HepG2 (cell line): Measurements from ENCODE around the gene ZNF544. TPM values are rescaled to one million over a fixed set of nuclear protein-coding genes. Genes with fewer than 3 reads are reported as not detected.

Experiments used
- ATAC-seq: fragments of 200-7000 bp; cut with Tn5 transposase; 3 replicates; pipeline ENCODE4 v1.9.1; 2020; ENCODE audit warnings: mild to moderate bottlenecking, moderate library complexity
- BruUV-seq: library from RNA; stranded (reverse); fragments of 400-500 nt; replicated peaks from 2 replicates; lab custom pipeline; 2021; lab: Mats Ljungman, UMichigan
- CTCF ChIA-PET: fragments of 300-600 bp; formaldehyde crosslinking; extraction: SDS; loops from one replicate; lab custom pipeline; 2021; ENCODE audit warnings: low total read pairs, inconsistent platforms, low intra/inter-chr PET ratio; lab: Yijun Ruan, JAX
- POLR2A ChIA-PET: fragments of 350-600 bp; sonication (Branson Sonifier 250); formaldehyde crosslinking; loops from one replicate; lab custom pipeline; 2020; ENCODE audit warnings: antibody characterized with exemption, inconsistent platforms; lab: Yijun Ruan, JAX
- DNase-seq: peaks from one replicate; pipeline ENCODE4 v3.0.0-alpha.2; 2015; ENCODE audit warnings: low spot score
- FAIRE-seq: peaks from 3 replicates; lab custom pipeline; 2011; peaks lifted over from hg19 to GRCh38; lab: Jason Lieb, UNC
- H2AFZ ChIP-seq: one replicate; pipeline ENCODE4 v1.6.1; 2011; ENCODE audit warnings: low read length, inconsistent platforms
- H3K27ac ChIP-seq: fragments of 300-600 bp; 3 replicates; pipeline ENCODE4 v1.8.0; 2011; ENCODE audit warnings: mixed run types, mild to moderate bottlenecking, mixed read lengths, low read length, inconsistent platforms; ENCODE audit not compliant: insufficient read depth; ENCODE audit errors: extremely low read length
- H3K27me3 ChIP-seq, 2 experiments: fragments of 200-600 bp in 1 of 2; 2 replicates in 1 of 2; 3 replicates in 1 of 2; pipeline versions ENCODE4 v1.6.0 to v1.8.0; 2011; ENCODE audit warnings: low read length in 2 of 2, mild to moderate bottlenecking in 2 of 2, moderate library complexity in 2 of 2, inconsistent platforms in 1 of 2; ENCODE audit not compliant: insufficient read depth in 2 of 2, control insufficient read depth in 1 of 2
- H3K36me3 ChIP-seq, 2 experiments: fragments of 200-600 bp in 1 of 2; replicated peaks in 1 of 2; 2 replicates in 1 of 2; 3 replicates in 1 of 2; pipeline versions ENCODE4 v1.5.1 to v1.8.0; 2011; ENCODE audit warnings: low read length in 2 of 2, inconsistent platforms in 1 of 2; ENCODE audit not compliant: insufficient read depth in 2 of 2, control insufficient read depth in 1 of 2
- H3K4me1 ChIP-seq: 2 replicates; pipeline ENCODE4 v1.5.1; 2012; ENCODE audit warnings: low read length, inconsistent platforms; ENCODE audit not compliant: insufficient read depth
- H3K4me2 ChIP-seq: 2 replicates; pipeline ENCODE4 v1.6.0; 2011; ENCODE audit warnings: low read depth, low read length, inconsistent platforms
- H3K4me3 ChIP-seq, 3 experiments: fragments of 200-600 bp in 1 of 3; sonication (generic), shearing (Covaris generic) in 1 of 3; replicated peaks in 1 of 3; 2 replicates each; pipeline ENCODE4 v1.5.1; 2011 to 2016; ENCODE audit warnings: low read length in 3 of 3, inconsistent platforms in 2 of 3, low read depth in 2 of 3, mild to moderate bottlenecking in 2 of 3, control low read depth in 1 of 3, mixed read lengths in 1 of 3; ENCODE audit not compliant: insufficient read depth in 1 of 3
- H3K79me2 ChIP-seq: one replicate; pipeline ENCODE4 v1.6.1; 2011; ENCODE audit warnings: low read length, inconsistent platforms; ENCODE audit not compliant: insufficient read depth
- H3K9ac ChIP-seq: 2 replicates; pipeline ENCODE4 v1.6.0; 2011; ENCODE audit warnings: mild to moderate bottlenecking, low read depth, low read length, inconsistent platforms; ENCODE audit not compliant: insufficient read depth
- H3K9me3 ChIP-seq: 2 replicates; pipeline ENCODE4 v1.5.1; 2012; ENCODE audit warnings: mild to moderate bottlenecking, low read length
- H4K20me1 ChIP-seq: 2 replicates; pipeline ENCODE4 v1.6.0; 2011; ENCODE audit warnings: inconsistent platforms, mild to moderate bottlenecking, low read length, moderate library complexity; ENCODE audit not compliant: insufficient read depth
- AHR ChIP-seq: IDR thresholded peaks from 2 replicates; pipeline ENCODE4 v1.6.1; 2018; ENCODE audit warnings: missing genetic modification reagents, missing compliant biosample characterization
- KAT2B ChIP-seq: fragments of 150-350 bp; IDR thresholded peaks from 2 replicates; pipeline ENCODE4 v1.6.1; 2014; ENCODE audit warnings: low read depth, low read length, borderline replicate concordance
- TBL1XR1 ChIP-seq: fragments of 150-350 bp; IDR thresholded peaks from 2 replicates; pipeline ENCODE4 v1.6.1; 2014; ENCODE audit warnings: borderline replicate concordance, low read length; ENCODE audit not compliant: partially characterized antibody
- TBP ChIP-seq: sonication (generic); formaldehyde crosslinking; IDR thresholded peaks from 2 replicates; pipeline ENCODE4 v1.5.0; 2020; ENCODE audit warnings: missing genetic modification reagents
- U2AF1 ChIP-seq: fragments of 200-400 bp; formaldehyde crosslinking; optimal IDR thresholded peaks from 2 replicates; pipeline ENCODE3; 2017; ENCODE audit warnings: mild to moderate bottlenecking, low read depth, low read length
- ZBTB1 ChIP-seq: sonication (generic); formaldehyde crosslinking; IDR thresholded peaks from 2 replicates; pipeline ENCODE4 v1.4.0; 2020; ENCODE audit warnings: missing genetic modification reagents, borderline replicate concordance
- ZNF747 ChIP-seq: sonication (generic); formaldehyde crosslinking; IDR thresholded peaks from 2 replicates; pipeline ENCODE4 v1.8.1; 2023; ENCODE audit warnings: missing genetic modification reagents, mild to moderate bottlenecking, borderline replicate concordance
- ZNF790 ChIP-seq: sonication (generic); formaldehyde crosslinking; IDR thresholded peaks from 2 replicates; pipeline ENCODE4 v1.8.0; 2022; ENCODE audit warnings: missing genetic modification reagents, mild to moderate bottlenecking, borderline replicate concordance
- whole genome bisulfite sequencing: methylation state at CpG from one replicate; pipeline ENCODE4 v1.1.6; 2017; ENCODE audit warnings: low lambda C conversion rate; 5-methylcytosine and 5-hydroxymethylcytosine counted together
- in situ Hi-C: cut with HindIII; loops from 2 replicates; pipeline ENCODE4 v1.10.0; 2017; ENCODE audit warnings: low pct_unique_long_range_greater_than_20kb; ENCODE audit not compliant: extremely low pct_ligation_motif_present
- intact Hi-C: fragments of 100-400 bp; cut with micrococcal nuclease; formaldehyde crosslinking; loops from one replicate; pipeline ENCODE4 v1.10.0; 2022; ENCODE audit not compliant: unreplicated experiment
- polyA plus RNA-seq, 8 experiments: library from polyadenylated mRNA; depleted of rRNA in 3 of 8; stranded (reverse) in 7 of 8; unstranded in 1 of 8; fragments of >200 nt; fragmentation: Illumina TruSeq in 4 of 8; extraction: Trizol in 4 of 8; gene quantifications; 2 replicates each; pipeline versions ENCODE4 v1.2.1 to v1.2.3, GENCODE V29; 2011 to 2016; ENCODE audit warnings: low read depth in 4 of 8, missing spikeins in 1 of 8, mixed read lengths in 1 of 8; ENCODE audit not compliant: insufficient read depth in 1 of 8
- total RNA-seq, 5 experiments: library from RNA; depleted of rRNA; stranded (reverse); fragments of >200 nt; fragmentation: Illumina TruSeq; extraction: Trizol; gene quantifications; 2 replicates each; pipeline ENCODE4 v1.2.3, GENCODE V29; 2016; ENCODE audit warnings: low read depth in 1 of 5
- TF ChIP-seq, protein P1 (sequence below): sonication (generic); formaldehyde crosslinking; IDR thresholded peaks from 2 replicates; pipeline ENCODE4 v1.9.0; 2021; ENCODE audit warnings: mild to moderate bottlenecking, missing genetic modification reagents
- TF ChIP-seq, protein P2 (sequence below): sonication (generic); formaldehyde crosslinking; IDR thresholded peaks from 2 replicates; pipeline ENCODE4 v1.4.0; 2020; ENCODE audit warnings: missing genetic modification reagents, borderline replicate concordance
- TF ChIP-seq, protein P3 (sequence below): sonication (generic); formaldehyde crosslinking; IDR thresholded peaks from 2 replicates; pipeline ENCODE4 v1.4.0; 2020; ENCODE audit warnings: missing genetic modification reagents, mild to moderate bottlenecking, borderline replicate concordance
- TF ChIP-seq, protein P4 (sequence below): sonication (generic); formaldehyde crosslinking; IDR thresholded peaks from 2 replicates; pipeline ENCODE4 v1.9.0; 2021; ENCODE audit warnings: missing genetic modification reagents, borderline replicate concordance

Gene ZNF544
- total and polyA plus RNA-seq, 2 of the 13 experiments (the other 11 are each of a cell fraction or from before 2014, with no cell fraction given), result 13.1 to 17.0 TPM

DNA sequence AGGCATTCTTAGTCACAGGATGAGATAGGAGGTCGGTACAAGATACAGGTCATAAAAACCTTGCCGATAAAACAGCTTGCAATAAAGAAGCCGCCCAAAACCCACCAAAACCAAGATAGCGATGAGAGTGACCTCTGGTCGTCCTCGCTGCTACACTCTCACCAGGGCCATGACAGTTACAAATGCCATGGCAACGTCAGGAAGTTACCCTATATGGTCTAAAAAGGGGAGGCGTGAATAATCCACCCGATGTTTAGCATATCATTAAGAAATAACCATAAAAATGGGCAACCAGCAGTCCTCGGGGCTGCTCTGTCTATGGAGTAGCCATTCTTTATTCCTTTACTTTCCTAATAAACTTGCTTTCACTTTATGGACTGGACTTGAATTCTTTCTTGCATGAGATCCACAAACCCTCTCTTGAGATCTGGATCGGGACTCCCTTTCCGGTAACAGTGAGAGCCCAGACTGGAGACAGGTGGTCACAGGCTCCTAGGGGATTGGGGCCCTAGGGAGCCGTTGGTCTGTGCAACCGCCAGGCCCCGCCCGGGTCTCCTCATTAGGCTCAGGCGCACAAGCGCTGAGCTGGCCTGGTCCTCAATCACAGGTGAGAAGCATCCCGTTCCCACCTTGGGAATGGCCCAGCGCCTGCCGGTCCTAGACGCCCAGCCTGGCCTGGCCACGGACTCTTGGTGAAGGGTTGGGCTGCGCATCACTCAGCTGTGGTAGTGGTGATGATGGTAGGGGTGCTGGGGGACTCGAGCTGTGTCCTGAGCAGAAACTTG lies 10.9 kb upstream of the ZNF544 start:
- POLR2A ChIA-PET, result no interaction called here
- peaks cover 70% of the 10 kb centered on the region for H3K9me3 ChIP-seq
- intact Hi-C loops, result no loop called here
- TF ChIP-seq, protein P1, sequence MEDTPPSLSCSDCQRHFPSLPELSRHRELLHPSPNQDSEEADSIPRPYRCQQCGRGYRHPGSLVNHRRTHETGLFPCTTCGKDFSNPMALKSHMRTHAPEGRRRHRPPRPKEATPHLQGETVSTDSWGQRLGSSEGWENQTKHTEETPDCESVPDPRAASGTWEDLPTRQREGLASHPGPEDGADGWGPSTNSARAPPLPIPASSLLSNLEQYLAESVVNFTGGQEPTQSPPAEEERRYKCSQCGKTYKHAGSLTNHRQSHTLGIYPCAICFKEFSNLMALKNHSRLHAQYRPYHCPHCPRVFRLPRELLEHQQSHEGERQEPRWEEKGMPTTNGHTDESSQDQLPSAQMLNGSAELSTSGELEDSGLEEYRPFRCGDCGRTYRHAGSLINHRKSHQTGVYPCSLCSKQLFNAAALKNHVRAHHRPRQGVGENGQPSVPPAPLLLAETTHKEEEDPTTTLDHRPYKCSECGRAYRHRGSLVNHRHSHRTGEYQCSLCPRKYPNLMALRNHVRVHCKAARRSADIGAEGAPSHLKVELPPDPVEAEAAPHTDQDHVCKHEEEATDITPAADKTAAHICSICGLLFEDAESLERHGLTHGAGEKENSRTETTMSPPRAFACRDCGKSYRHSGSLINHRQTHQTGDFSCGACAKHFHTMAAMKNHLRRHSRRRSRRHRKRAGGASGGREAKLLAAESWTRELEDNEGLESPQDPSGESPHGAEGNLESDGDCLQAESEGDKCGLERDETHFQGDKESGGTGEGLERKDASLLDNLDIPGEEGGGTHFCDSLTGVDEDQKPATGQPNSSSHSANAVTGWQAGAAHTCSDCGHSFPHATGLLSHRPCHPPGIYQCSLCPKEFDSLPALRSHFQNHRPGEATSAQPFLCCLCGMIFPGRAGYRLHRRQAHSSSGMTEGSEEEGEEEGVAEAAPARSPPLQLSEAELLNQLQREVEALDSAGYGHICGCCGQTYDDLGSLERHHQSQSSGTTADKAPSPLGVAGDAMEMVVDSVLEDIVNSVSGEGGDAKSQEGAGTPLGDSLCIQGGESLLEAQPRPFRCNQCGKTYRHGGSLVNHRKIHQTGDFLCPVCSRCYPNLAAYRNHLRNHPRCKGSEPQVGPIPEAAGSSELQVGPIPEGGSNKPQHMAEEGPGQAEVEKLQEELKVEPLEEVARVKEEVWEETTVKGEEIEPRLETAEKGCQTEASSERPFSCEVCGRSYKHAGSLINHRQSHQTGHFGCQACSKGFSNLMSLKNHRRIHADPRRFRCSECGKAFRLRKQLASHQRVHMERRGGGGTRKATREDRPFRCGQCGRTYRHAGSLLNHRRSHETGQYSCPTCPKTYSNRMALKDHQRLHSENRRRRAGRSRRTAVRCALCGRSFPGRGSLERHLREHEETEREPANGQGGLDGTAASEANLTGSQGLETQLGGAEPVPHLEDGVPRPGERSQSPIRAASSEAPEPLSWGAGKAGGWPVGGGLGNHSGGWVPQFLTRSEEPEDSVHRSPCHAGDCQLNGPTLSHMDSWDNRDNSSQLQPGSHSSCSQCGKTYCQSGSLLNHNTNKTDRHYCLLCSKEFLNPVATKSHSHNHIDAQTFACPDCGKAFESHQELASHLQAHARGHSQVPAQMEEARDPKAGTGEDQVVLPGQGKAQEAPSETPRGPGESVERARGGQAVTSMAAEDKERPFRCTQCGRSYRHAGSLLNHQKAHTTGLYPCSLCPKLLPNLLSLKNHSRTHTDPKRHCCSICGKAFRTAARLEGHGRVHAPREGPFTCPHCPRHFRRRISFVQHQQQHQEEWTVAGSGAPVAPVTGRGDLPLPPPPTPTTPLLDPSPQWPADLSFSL (CRISPR knock-in tag), result no peak
- TF ChIP-seq, protein P2, sequence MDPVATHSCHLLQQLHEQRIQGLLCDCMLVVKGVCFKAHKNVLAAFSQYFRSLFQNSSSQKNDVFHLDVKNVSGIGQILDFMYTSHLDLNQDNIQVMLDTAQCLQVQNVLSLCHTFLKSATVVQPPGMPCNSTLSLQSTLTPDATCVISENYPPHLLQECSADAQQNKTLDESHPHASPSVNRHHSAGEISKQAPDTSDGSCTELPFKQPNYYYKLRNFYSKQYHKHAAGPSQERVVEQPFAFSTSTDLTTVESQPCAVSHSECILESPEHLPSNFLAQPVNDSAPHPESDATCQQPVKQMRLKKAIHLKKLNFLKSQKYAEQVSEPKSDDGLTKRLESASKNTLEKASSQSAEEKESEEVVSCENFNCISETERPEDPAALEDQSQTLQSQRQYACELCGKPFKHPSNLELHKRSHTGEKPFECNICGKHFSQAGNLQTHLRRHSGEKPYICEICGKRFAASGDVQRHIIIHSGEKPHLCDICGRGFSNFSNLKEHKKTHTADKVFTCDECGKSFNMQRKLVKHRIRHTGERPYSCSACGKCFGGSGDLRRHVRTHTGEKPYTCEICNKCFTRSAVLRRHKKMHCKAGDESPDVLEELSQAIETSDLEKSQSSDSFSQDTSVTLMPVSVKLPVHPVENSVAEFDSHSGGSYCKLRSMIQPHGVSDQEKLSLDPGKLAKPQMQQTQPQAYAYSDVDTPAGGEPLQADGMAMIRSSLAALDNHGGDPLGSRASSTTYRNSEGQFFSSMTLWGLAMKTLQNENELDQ, result no peak
- TF ChIP-seq U2AF1 (no peak), AHR (CRISPR knock-in tag) (no peak), TBL1XR1 (no peak), ZNF747 (CRISPR knock-in tag) (no peak), ZNF790 (CRISPR knock-in tag) (no peak), KAT2B (no peak), TBP (CRISPR knock-in tag) (no peak), ZBTB1 (CRISPR knock-in tag) (no peak)
- TF ChIP-seq, protein P3, sequence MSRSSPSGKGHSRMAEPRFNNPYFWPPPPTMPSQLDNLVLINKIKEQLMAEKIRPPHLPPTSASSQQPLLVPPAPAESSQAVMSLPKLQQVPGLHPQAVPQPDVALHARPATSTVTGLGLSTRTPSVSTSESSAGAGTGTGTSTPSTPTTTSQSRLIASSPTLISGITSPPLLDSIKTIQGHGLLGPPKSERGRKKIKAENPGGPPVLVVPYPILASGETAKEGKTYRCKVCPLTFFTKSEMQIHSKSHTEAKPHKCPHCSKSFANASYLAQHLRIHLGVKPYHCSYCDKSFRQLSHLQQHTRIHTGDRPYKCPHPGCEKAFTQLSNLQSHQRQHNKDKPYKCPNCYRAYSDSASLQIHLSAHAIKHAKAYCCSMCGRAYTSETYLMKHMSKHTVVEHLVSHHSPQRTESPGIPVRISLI (CRISPR knock-in tag), result no peak
- TF ChIP-seq, protein P4, sequence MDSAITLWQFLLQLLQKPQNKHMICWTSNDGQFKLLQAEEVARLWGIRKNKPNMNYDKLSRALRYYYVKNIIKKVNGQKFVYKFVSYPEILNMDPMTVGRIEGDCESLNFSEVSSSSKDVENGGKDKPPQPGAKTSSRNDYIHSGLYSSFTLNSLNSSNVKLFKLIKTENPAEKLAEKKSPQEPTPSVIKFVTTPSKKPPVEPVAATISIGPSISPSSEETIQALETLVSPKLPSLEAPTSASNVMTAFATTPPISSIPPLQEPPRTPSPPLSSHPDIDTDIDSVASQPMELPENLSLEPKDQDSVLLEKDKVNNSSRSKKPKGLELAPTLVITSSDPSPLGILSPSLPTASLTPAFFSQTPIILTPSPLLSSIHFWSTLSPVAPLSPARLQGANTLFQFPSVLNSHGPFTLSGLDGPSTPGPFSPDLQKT (CRISPR knock-in tag), result no peak

More for the DNA sequence above, 10.9 kb upstream of the ZNF544 start:
- in situ Hi-C loops, result no loop called here
- DNase-seq (no peak), ATAC-seq (no peak), FAIRE-seq (no peak)
- no peaks in the 10 kb centered on the region for H3K27me3 ChIP-seq
- no peaks in the 10 kb centered on the region for H3K4me1 ChIP-seq
- no peak overlapping the region for H2AFZ ChIP-seq
- H3K9ac ChIP-seq, result no peak overlapping the region
- peaks cover 4 to 10% of the 10 kb centered on the region in 2 experiments; a peak in 4 of 5 replicates for H3K36me3 ChIP-seq
- no peaks in the 10 kb centered on the region for H4K20me1 ChIP-seq
- WGBS, result 75% methylated on average over 18 of the region's 25 CpGs
- no peak overlapping the region for H3K4me2 ChIP-seq
- no peak overlapping the region for H3K4me3 ChIP-seq
- BruUV-seq, result no TSS peak
- H3K79me2 ChIP-seq, result no peaks in the 10 kb centered on the region
- no peak overlapping the region for H3K27ac ChIP-seq
- CTCF ChIA-PET, result no interaction called here
